WTC11 (cell line): ENCODE results near the gene POLD3.

ENCODE experiments used
- ATF1 ChIP-seq: sonication (generic); formaldehyde crosslinking; IDR thresholded peaks from 2 replicates; pipeline ENCODE4 v1.8.1; 2023; ENCODE audit warnings: mild to moderate bottlenecking, moderate library complexity, missing genetic modification reagents
- TF ChIP-seq, protein P1 (sequence below): sonication (generic); formaldehyde crosslinking; IDR thresholded peaks from 2 replicates; pipeline ENCODE4 v1.8.0; 2022; ENCODE audit warnings: mild to moderate bottlenecking, missing genetic modification reagents

DNA sequence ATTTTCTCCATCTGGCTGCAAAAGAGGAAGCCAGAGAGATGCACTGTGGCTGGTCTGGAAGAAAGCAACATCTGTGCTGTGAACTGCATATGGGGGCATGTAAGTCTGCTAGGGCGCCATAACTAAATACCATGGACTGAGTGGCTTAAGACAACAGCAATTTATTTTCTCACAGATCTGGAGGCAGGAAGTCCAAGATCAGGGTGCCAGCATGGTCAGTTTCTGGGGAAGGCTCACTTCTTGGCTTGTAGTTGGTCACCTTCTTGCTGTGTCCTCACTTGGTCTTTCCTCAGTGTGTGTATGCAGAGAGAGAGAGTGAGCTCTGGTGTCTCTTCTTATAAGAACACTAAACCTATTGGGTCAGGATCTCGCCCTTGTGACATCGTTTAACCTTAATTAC lies 34.9 kb upstream of the POLD3 start:
- TF ChIP-seq, protein P1, sequence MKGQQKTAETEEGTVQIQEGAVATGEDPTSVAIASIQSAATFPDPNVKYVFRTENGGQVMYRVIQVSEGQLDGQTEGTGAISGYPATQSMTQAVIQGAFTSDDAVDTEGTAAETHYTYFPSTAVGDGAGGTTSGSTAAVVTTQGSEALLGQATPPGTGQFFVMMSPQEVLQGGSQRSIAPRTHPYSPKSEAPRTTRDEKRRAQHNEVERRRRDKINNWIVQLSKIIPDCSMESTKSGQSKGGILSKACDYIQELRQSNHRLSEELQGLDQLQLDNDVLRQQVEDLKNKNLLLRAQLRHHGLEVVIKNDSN (CRISPR knock-in tag), result no peak
- no peak for TF ChIP-seq ATF1 (CRISPR knock-in tag)
